HG03108 (cell line): Measurements from ENCODE around the gene GRAMD1A.
"Not testable (repeated sequence)": the region's sequence is repeated elsewhere in the genome, so short reads cannot be mapped to it uniquely, and the experiment has no call there.

Source experiments
- ATAC-seq: cut with Tn5 transposase; IDR thresholded peaks from one replicate; pipeline ENCODE4 v1.9.1; 2021; ENCODE audit warnings: moderate library complexity; ENCODE audit not compliant: unreplicated experiment

The GRAMD1A gene

DNA sequence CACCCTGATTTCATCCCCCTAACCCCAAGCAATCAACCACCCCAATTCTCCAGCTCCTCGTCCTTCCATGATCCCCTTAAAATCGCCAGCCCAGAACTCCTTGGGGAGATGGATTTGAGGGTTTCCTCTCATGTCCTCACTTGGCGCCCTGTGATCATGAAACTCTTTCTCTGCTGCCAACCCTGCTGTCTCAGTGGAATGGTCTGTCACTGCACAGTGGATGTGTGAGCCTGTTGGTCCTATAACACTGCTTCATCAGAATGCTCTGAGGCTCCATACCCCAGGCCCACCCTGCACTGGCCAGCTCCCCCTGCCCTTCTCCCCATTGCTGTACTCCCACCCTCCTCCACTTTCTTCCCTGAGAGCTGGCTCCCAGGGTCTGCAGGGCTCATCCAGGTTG is 23.5 kb upstream of the GRAMD1A start:
- no peak for ATAC-seq

DNA sequence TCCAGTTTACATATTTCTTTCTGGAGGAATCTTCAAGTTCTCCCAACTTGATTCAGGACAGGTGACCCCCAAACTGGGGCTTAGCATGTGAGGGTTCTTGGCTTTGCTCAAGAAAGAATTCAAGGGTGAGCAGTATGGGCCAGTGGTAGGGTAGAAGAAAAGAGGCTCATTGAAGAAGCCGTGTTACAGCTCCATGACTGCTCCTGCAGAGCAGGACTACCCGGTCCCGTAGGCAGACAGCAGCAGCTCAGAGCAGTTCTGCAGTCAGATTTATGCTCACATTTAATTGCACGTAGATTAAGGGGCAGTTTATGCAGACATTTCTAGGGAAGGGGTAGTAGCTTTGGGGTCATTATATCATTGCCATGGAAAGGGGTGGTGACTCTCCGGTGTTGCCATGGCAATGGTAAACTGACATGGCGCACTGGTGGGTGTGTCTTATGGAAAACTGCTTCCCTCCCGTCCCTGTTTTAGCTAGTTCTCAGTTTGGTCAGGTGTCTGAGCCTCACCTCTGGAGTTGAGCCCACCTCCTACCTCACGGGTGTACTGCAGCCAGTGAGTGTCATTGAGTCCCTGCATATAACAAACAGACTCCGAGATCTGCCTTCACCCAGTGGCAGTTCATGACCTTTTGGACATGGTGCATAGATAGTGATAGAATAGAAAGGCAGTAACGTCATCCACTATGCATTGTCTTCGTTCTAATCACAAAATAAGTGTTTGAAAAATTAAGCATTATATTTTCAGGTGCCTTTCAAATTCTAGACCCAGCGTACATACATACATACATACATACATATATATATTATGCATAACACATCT is 20.1 kb upstream of the GRAMD1A start:
- no peak for ATAC-seq

DNA sequence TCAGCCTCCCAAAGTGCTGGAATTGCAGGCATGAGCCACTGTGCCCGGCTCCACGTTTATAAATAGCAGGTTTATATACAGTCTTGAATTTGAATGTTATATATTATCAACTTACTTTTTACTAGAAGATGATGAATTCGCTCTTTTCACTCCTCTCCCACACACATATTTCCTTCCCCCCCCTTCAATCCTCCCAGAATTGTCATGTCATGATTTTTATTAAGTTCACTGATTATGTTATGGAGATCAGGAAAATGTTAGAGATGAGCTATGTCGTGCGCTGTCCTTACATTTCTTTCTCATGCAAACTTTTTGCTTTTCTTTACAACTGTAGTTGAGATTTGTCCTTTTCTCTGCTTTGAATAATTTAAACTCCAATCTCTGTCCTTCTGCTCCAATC is 17.8 kb upstream of the GRAMD1A start:
- no peak for ATAC-seq

- ATAC-seq, result no peak
These were observed 16.3 kb upstream of the GRAMD1A start for GRCh38 chr19:34983786-34984185.

DNA sequence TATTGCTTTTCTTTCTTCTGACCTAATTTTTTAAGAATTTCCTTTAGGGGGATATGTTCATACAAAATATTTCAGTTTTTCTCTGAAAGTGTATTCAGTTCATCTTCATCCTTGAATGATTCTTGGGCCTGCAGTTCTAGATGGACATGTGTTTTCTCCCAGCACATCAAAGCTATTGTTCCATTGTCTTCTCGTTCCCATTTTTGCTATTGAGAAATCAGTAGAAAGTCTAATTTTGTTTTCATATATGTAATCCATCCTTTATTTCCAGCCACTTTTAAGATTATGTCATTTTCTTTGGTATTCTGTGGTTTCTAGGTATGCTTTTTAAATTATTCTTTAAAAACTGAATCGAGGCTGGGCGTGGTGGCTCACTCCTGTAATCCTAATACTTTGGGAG is 15.8 kb upstream of the GRAMD1A start:
- no peak for ATAC-seq

DNA sequence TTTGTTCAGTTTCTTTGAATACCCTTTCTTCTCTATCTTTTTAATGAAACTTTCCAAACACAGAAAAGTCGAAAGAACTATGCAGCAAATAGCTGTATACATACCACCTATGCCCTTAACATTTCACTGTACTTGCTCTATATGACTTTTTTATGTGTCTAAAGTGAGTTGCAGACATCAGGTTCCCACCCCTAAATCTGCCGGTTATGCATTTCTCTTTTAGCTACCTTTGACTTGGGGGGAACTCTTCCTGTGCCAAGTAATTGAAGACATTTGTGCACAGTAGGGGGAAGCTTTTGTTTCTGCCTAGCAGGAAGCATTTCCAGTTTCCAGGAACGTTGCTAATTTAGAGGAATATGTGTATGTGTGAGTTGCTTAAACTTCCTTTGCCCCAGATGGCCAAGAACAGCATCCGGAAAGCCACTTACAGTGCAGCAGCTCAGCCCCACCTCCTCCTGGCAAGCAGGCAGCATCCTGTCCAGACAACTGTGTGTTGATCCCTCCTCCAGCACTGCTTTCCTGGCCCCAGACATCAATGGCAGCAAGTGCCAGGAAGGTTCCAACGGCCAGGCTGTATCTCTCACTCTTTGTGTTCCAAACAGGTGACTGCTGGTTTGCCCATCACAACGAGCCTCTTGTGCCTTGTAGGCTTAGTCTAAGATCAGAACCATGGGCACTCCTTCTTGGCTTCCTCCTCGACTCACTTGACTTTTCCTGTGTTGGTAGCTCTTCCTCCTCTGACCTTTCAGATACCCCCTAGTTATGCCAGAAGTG is 14.7 kb upstream of the GRAMD1A start:
- no peak for ATAC-seq

DNA sequence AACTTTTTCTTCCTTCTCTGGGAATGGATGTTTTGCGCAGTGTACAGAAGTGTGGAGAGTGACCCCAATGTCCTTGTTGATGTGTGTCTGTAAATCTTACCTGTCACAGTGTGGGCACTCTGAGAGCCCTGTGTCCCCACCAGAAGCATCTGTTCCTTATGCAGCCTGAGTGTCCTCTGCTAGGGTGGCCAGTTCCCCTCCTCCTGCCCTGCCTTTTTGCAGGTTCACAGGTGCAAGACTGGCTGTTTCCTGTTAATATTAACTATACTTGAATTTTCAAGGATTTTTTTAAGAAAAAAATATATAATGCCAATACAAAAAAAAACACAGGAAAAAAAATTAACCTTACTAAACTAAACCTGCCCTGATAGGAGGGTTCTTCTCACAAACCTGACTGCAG is 12.0 kb upstream of the GRAMD1A start:
- ATAC-seq, result no peak

DNA sequence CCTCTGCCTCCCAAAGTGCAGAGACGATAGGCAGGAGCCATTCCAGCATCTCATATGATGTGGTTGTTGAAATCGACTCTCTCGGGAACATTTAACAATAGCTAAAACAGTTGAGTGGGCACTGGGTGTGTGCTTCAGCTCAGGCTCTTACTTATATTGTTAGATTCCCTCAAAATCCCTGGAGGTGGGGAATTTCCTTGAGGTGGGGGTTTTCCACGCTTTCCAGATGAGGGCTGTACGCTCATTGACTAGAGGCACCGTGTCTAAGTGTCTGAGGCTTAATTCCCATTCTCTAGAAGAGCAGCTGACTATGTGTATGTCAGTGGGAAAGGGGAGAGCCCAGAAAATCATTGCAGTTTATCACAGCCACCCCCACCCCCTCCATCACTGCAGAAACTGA is 10.8 kb upstream of the GRAMD1A start:
- no peak for ATAC-seq

- no peak for ATAC-seq
These were observed 9.4 kb upstream of the GRAMD1A start for GRCh38 chr19:34990578-34991192.

DNA sequence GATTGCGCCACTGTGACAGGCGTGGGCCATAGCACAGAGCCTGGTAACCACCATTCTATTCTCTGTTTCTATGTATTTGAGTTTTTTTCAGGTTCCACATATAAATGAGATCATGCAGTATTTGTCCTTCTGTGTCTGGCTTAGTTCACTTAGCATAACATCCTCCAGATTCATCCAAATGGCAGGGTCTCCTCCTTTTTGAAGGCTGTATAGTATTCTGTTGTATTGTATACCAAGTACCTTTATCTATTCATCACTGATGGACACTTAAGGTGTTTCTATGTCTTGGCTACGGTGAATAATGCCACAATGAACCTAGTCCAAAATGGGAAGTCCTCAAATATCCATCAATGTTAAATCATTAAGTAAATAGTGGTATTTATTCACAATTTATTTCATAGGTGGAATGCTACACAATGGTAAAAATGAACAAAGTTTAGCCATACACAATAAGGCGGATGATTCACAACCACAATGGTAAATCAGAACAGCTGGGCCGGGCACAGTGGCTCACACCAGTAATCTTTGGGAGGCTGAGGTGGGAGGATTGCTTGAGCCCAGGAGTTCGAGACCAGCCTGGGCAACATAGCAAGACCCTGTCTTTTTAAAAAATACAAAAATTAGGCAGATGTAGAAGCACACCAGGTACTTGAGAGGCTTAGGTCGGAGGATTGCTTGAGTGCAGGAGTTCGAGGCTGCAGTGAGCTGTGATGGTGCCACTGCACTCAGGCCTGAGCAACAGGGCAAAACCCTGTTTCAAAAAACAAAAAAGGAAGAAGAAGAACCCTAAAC is 8.4 kb upstream of the GRAMD1A start:
- no peak for ATAC-seq

DNA sequence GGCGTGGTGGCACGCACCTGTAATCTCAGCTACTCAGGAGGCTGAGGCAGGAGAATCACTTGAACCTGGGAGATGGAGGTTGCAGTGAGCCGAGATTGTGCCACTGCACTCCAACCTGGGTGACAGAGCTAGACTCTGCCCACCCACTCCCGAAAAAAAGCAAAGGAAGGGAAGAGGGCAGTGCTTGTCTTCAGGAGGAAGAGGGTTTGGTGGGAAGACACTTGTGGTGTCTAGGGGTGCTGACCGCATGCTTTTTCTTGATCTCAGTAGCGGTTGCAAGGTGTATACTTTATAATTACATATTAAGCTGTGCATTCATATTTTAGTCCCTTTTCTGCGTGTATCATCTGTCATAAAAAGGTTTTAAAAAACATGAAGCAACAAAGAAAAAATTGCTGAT is 7.5 kb upstream of the GRAMD1A start:
- ATAC-seq, result not testable (repeated sequence)

GRCh38 chr19:34994286-34994642 is 5.9 kb upstream of the GRAMD1A start:
- no peak for ATAC-seq

GRCh38 chr19:34994643-34995541 is 5.2 kb upstream of the GRAMD1A start:
- no peak for ATAC-seq

- no peak for ATAC-seq
These were observed 4.6 kb upstream of the GRAMD1A start for GRCh38 chr19:34995551-34995950.

DNA sequence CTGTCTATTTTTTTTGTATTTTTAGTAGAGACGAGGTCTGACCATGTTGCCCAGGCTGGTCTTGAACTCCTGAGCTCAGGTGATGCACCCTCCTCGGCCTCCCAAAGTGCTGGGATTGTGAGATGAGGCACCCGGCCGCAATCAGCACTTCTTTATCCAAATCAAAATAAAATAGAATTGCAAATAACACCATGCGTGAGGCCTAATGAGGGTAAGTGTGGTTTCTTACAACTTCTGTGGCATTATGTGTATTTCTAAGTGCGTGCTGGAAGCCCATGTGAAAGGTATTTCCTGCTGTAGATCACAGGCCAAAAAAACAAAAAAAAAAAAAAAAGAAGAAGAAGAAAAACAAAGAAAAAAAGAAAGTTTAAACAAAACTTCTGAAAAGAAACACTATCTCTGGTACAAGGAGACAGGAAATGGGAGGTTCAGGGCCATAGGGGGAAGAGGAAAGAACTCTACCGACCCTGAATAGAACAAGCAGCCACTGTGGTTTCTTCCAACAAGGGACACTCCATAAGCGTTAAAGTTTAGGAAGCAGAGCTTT is 3.0 kb upstream of the GRAMD1A start:
- ATAC-seq, result no peak

DNA sequence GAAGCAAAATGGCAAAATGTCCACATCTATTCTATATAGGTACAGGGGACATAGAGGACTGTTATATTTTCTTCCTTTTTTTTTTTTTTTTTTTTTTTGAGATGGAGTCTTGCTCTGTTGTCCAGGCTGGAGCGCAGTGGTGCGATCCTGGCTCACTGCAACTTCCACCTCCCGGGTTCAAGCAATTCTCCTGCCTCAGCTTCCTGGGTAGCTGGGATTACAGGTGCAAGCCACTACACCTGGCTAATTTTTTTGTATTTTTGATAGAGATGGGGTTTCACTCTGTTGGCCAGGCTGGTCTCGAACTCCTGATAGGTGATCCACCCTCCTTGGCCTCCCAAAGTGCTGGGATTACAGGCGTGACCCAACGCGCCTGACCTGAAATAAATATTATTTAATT is 1.9 kb upstream of the GRAMD1A start:
- not testable (repeated sequence) for ATAC-seq

DNA sequence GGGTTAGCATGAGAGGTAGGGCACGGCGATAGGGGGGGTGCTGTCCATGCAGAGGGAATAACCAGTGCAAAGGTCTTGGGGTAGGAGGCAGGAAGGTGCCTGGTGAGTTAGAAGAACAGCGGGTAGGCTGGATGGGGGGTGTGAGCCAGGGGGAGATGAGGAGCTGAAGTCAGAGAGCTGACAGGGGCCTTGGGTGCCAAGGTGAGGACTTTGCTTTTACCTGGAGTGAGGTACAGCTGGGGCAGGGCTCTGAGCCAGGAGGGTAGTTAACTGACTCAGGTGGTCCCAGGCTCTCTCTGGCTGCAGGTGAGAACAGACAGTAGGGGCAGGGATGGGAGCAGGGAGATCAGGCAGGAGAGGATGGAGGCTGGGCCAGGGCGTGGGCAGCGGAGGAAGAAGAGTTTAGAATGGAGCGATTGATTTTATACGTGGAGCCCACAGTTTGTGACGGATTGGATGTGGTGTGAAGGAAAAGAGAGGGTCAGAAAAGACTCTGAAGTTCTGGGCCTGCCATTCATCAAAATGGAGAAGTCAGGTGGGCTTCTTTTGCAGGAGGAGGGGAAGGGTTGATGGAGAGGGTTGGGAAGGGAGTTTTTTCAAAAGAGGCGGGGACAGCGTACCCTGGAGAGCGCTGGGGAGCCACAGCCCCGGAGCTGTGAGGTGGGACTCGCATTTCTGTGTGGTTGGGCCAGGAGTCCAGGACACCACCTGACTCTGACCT is 1.2 kb upstream of the GRAMD1A start:
- no peak for ATAC-seq

GRCh38 chr19:35000338-35000646 is 169 bp downstream of the GRAMD1A start:
- no peak for ATAC-seq
